HS-27A (cell line): ENCODE results near the gene NCF2.

Experiments used
- DNase-seq: peaks from one replicate; pipeline ENCODE4 v3.0.0-alpha.2; 2012; ENCODE audit warnings: low read depth, missing footprints

The NCF2 gene

GRCh38 chr1:183583466-183583865 is 6.8 kb downstream of the NCF2 start:
- DNase-seq, result no peak

- no peak for DNase-seq
These were observed 8.1 kb downstream of the NCF2 start for GRCh38 chr1:183582021-183582713.

GRCh38 chr1:183580281-183580682 is 10.0 kb downstream of the NCF2 start:
- DNase-seq, result no peak

GRCh38 chr1:183578856-183579255 is 11.4 kb downstream of the NCF2 start:
- DNase-seq, result no peak

GRCh38 chr1:183577897-183578465 is 12.3 kb downstream of the NCF2 start:
- DNase-seq, result no peak

GRCh38 chr1:183576537-183576936 is 13.7 kb downstream of the NCF2 start:
- no peak for DNase-seq

GRCh38 chr1:183575606-183576005 is 14.7 kb downstream of the NCF2 start:
- DNase-seq, result no peak

- no peak for DNase-seq
These were observed 17.5 kb downstream of the NCF2 start for GRCh38 chr1:183572721-183573120.

- peak; percentile 23 for DNase-seq
These were observed 18.5 kb downstream of the NCF2 start for GRCh38 chr1:183571678-183572268.

GRCh38 chr1:183570451-183570850 is 19.8 kb downstream of the NCF2 start:
- DNase-seq, result no peak

- no peak for DNase-seq
These were observed 20.5 kb downstream of the NCF2 start for GRCh38 chr1:183569801-183570200.

GRCh38 chr1:183569141-183569540 is 21.1 kb downstream of the NCF2 start:
- no peak for DNase-seq

- no peak for DNase-seq
These were observed 21.9 kb downstream of the NCF2 start for GRCh38 chr1:183568176-183569021.

- no peak for DNase-seq
These were observed 22.7 kb downstream of the NCF2 start for GRCh38 chr1:183567584-183567983.

- no peak for DNase-seq
These were observed 24.2 kb downstream of the NCF2 start for GRCh38 chr1:183566026-183566425.

GRCh38 chr1:183565261-183565660 is 25.0 kb downstream of the NCF2 start:
- no peak for DNase-seq

- no peak for DNase-seq
These were observed 27.6 kb downstream of the NCF2 start for GRCh38 chr1:183562701-183563100.

- DNase-seq, result no peak
These were observed 31.2 kb downstream of the NCF2 start for GRCh38 chr1:183559061-183559460.

GRCh38 chr1:183554577-183554976 is 35.7 kb downstream of the NCF2 start:
- no peak for DNase-seq

- no peak for DNase-seq
These were observed 36.5 kb downstream of the NCF2 start for GRCh38 chr1:183553764-183554163.

- DNase-seq, result no peak
These were observed 36.9 kb downstream of the NCF2 start for GRCh38 chr1:183553331-183553730.

- no peak for DNase-seq
These were observed 37.4 kb downstream of the NCF2 start for GRCh38 chr1:183552891-183553290.

GRCh38 chr1:183552441-183552840 is 37.8 kb downstream of the NCF2 start:
- DNase-seq, result no peak
